ENCODE results near the gene SPTY2D1.
"Not testable (repeated sequence)": the region's sequence is repeated elsewhere in the genome, so short reads cannot be mapped to it uniquely, and the experiment has no call there.

SPTY2D1 gene, protein sequence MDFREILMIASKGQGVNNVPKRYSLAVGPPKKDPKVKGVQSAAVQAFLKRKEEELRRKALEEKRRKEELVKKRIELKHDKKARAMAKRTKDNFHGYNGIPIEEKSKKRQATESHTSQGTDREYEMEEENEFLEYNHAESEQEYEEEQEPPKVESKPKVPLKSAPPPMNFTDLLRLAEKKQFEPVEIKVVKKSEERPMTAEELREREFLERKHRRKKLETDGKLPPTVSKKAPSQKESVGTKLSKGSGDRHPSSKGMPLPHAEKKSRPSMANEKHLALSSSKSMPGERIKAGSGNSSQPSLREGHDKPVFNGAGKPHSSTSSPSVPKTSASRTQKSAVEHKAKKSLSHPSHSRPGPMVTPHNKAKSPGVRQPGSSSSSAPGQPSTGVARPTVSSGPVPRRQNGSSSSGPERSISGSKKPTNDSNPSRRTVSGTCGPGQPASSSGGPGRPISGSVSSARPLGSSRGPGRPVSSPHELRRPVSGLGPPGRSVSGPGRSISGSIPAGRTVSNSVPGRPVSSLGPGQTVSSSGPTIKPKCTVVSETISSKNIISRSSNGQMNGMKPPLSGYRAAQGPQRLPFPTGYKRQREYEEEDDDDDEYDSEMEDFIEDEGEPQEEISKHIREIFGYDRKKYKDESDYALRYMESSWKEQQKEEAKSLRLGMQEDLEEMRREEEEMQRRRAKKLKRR

DNA sequence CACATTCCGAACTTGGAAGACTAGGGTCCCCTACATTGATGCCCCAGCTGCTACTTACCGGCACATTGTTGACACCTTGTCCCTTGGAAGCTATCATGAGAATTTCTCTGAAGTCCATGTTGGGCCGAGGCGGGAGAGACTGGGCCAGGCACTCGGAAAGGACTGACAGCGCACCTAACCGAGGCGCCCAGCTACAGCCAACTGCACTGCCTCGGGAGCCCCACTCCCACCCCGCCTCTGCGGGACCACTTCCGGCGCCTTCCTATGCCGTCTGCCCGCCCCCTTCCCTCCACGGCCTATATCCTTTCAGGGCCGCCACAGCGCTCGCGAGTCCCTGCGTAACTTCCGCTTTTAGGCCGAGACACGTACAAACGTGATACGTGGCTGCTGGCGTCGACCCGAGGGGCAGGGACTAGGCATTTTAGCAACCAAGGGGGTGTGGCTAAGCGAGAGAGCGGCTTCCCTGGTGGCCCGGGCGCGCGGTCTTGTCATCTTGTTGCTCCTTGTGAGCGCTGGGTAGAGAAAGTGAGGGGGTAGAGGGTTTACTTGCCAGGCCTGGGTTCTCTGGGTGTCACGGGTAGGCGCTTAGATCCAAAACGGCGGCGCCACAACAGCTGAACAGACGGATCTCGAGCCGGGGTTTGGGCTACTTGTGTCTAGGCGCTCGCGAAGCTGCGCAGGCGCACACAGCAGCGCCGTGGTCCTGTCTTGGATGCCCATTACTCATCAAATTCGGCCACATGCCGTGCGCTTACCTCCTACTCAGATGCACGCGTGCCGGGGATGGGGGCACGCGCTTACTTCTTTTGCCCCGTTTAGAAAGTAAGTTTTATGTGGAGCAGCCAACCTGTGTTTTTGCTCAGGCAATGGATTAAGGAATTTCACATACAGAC is at the start of gene SPTY2D1:
SPTY2D1 (minus strand) TSS at position 203 of the 893 bp plus-strand sequence; CDS start at position 118, 85 bp downstream.
- no peaks in the 10 kb centered on the region for H3K36me3 ChIP-seq (ENCODE audit: insufficient read depth, low read length)
- peak within 1 kb of the TSS; percentile 92 for H3K9ac ChIP-seq (ENCODE audit: insufficient read length)
- H3K27ac ChIP-seq: peak within 1 kb of the TSS; percentile 90
- peak; percentile 99 for TF ChIP-seq POLR2AphosphoS5 (IDR thresholded peaks at IDR 0.05; ENCODE audit: borderline replicate concordance, low read depth, low read length)
- TF ChIP-seq EZH2 (IDR thresholded peaks at IDR 0.05): no peak
- DNase-seq (ENCODE audit: low read depth, low spot score): peak; percentile 94
- H3K9me3 ChIP-seq (ENCODE audit: low read depth, low read length): no peaks in the 10 kb centered on the region
- H3K4me3 ChIP-seq: peak within 1 kb of the TSS; percentile 99

DNA sequence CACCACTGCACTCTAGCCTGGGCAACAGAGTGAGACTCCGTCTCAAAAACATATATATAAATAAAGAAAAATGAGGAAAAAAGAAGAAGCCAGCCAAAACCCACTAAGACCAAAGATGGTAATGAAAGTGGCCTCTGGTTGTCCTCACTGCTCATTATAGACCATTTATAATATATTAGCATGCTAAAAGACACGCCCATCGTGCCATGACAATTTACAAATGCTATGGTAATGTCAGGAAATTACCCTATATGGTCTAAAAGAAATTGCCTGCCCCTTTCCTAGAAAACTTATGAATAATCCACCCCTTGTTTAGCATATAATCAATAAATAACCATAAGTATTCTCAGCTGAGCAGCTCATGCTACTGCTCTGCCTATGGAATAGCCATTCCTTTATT is 48.3 kb upstream of the SPTY2D1 start:
- Histone ChIP-seq H3K36me3 (ENCODE audit: insufficient read depth, low read length) (no peaks in the 10 kb centered on the region), H3K9me3 (ENCODE audit: low read depth, low read length) (no peaks in the 10 kb centered on the region), H3K4me3 (no peak overlapping the region), H3K9ac (ENCODE audit: insufficient read length) (no peak overlapping the region), H3K27ac (no peak overlapping the region)
- TF ChIP-seq FOXP2 (optimal IDR thresholded peaks at IDR 0.05; ENCODE audit: control extremely low read depth, extremely low read length, insufficient read depth): no peak
- no peak for TF ChIP-seq EZH2 (IDR thresholded peaks at IDR 0.05)
- TF ChIP-seq POLR2AphosphoS5 (IDR thresholded peaks at IDR 0.05; ENCODE audit: borderline replicate concordance, low read depth, low read length): no peak
- DNase-seq (ENCODE audit: low read depth, low spot score): no peak

DNA sequence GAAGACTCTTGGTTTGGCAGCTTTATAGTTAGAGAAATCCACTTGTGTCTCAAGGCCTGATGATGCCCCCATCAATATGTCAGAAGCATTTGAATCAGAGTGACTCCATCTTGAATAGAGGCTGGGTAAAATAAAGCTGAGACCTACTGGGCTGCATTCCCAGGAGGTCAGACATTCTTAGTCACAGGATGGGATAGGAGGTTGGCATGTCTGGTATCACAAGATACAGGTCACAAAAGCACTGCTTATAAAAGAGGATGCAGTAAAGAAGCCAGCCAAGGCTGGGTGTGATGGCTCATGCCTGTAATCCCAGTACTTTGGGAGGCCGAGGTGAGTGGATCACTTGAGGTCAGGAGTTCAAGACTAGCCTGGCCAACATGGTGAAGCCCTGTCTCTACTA is 47.8 kb upstream of the SPTY2D1 start:
- not testable (repeated sequence) for H3K27ac ChIP-seq; DNase-seq (ENCODE audit: low read depth, low spot score); H3K4me3 ChIP-seq; H3K9ac ChIP-seq (ENCODE audit: insufficient read length); H3K36me3 ChIP-seq (ENCODE audit: insufficient read depth, low read length); H3K9me3 ChIP-seq (ENCODE audit: low read depth, low read length)

DNA sequence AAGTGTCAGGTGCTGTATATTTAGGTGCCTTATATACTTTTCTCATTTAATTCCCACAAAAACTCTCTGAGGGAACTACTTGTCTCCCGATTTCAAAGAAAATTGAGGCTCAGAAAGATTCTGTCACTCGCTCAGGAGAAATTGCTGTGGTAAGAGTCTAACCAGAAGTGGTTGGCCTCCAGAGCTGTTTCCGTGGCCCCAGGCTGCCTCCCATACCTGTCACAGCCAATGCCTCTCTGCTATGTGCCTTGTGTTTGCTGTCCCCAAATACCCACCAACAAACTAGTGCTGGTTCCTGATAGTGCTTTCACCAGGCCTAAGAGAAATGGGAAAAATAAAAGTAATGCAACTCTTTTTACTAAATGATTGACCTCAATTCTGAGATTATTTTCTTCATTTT is 43.4 kb upstream of the SPTY2D1 start:
- H3K4me3 ChIP-seq: no peak overlapping the region
- H3K36me3 ChIP-seq (ENCODE audit: insufficient read depth, low read length): no peaks in the 10 kb centered on the region
- no peaks in the 10 kb centered on the region for H3K9me3 ChIP-seq (ENCODE audit: low read depth, low read length)
- no peak overlapping the region for H3K9ac ChIP-seq (ENCODE audit: insufficient read length)
- TF ChIP-seq POLR2AphosphoS5 (IDR thresholded peaks at IDR 0.05; ENCODE audit: borderline replicate concordance, low read depth, low read length) (no peak), EZH2 (IDR thresholded peaks at IDR 0.05) (no peak), FOXP2 (optimal IDR thresholded peaks at IDR 0.05; ENCODE audit: control extremely low read depth, extremely low read length, insufficient read depth) (no peak)
- H3K27ac ChIP-seq: no peak overlapping the region
- no peak for DNase-seq (ENCODE audit: low read depth, low spot score)

DNA sequence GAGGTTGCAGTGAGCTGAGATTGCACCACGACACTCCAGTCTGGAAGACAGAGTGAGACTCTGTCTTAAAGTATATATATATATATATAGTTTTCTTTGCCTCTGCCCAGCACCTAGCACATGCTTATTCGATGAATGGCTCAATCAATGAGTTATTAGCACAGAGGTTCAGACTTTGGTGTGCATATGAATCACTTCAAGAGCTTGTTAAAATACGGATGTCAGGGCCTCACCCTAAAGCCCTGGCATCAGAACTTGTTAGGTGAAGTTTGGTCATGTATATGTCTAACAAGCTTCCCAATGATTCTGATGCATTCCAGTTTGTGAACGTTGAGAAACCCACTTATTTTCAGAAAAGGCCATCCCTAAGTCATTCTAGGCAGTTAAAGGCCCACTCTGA is 42.7 kb upstream of the SPTY2D1 start:
- H3K9ac ChIP-seq (ENCODE audit: insufficient read length): no peak overlapping the region
- no peaks in the 10 kb centered on the region for H3K36me3 ChIP-seq (ENCODE audit: insufficient read depth, low read length)
- TF ChIP-seq FOXP2 (optimal IDR thresholded peaks at IDR 0.05; ENCODE audit: control extremely low read depth, extremely low read length, insufficient read depth) (no peak), EZH2 (IDR thresholded peaks at IDR 0.05) (no peak), POLR2AphosphoS5 (IDR thresholded peaks at IDR 0.05; ENCODE audit: borderline replicate concordance, low read depth, low read length) (no peak)
- no peak overlapping the region for H3K4me3 ChIP-seq
- no peak overlapping the region for H3K27ac ChIP-seq
- H3K9me3 ChIP-seq (ENCODE audit: low read depth, low read length): no peaks in the 10 kb centered on the region
- DNase-seq (ENCODE audit: low read depth, low spot score): no peak

DNA sequence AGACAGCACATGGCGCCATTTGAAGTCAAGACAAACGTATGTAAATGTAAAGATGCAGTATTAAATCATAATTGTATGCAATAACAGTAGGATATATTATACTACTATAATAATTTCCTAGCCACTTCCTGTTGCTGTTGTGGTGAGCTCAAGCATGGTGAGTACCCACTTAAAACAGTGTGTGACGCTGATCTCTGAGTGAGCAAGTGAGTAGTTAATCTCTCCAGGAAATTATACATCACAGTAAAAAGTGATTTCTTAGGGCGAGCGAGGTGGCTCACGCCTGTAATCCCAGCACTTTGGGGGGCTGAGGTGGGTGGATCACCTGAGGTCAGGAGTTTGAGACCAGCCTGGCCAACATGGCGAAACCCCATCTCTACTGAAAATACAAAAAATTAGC is 38.1 kb upstream of the SPTY2D1 start:
- H3K9ac ChIP-seq (ENCODE audit: insufficient read length); H3K4me3 ChIP-seq; H3K27ac ChIP-seq; H3K9me3 ChIP-seq (ENCODE audit: low read depth, low read length); H3K36me3 ChIP-seq (ENCODE audit: insufficient read depth, low read length): not testable (repeated sequence)
- peak; percentile 31; the same call in 1 of the 2 replicates for TF ChIP-seq POLR2AphosphoS5 (IDR thresholded peaks at IDR 0.05; ENCODE audit: borderline replicate concordance, low read depth, low read length)
- DNase-seq (ENCODE audit: low read depth, low spot score): peak; percentile 42

DNA sequence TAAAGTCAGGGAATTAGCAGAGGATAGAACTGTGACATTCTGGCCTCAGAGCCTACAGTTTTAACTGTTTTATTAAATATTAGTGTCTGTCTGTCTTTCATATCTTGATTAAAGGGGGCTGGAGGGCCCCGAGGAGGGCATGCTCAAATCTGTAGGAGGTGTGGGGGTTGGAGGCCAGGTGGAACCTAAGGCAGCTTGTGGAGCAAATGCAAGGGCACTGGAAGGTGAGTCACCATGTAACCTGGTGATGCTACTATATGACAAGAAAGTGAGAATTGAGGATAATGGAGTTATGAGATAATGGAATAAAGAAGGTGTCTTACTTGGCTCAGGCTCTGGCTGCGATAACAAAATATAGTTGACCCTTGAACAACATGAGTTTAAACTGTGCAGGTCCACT is 37.1 kb upstream of the SPTY2D1 start:
- TF ChIP-seq EZH2 (IDR thresholded peaks at IDR 0.05) (no peak), FOXP2 (optimal IDR thresholded peaks at IDR 0.05; ENCODE audit: control extremely low read depth, extremely low read length, insufficient read depth) (no peak), POLR2AphosphoS5 (IDR thresholded peaks at IDR 0.05; ENCODE audit: borderline replicate concordance, low read depth, low read length) (no peak)
- H3K9ac ChIP-seq (ENCODE audit: insufficient read length): no peak overlapping the region
- H3K36me3 ChIP-seq (ENCODE audit: insufficient read depth, low read length): no peaks in the 10 kb centered on the region
- H3K27ac ChIP-seq: no peak overlapping the region
- H3K9me3 ChIP-seq (ENCODE audit: low read depth, low read length): no peaks in the 10 kb centered on the region
- H3K4me3 ChIP-seq: no peak overlapping the region
- no peak for DNase-seq (ENCODE audit: low read depth, low spot score)

DNA sequence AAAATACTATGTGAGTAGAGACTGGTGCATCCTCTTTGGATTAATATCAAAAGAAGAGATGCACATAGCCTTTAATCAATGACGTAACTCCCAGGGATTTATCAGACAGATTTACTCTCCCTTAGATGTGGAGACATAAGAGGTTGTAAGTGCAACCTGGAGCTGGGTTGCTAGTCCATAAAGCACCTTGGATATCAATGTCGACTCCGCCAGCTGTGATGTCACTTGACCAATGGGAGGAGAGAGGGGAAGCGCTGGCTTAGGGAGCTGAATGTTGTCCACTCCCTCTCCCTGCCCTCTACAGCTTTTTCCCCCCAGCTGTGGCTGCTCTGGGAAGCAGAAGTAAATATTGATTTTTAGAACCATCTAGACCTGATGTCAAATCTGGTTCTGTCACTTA is 35.6 kb upstream of the SPTY2D1 start:
- TF ChIP-seq FOXP2 (optimal IDR thresholded peaks at IDR 0.05; ENCODE audit: control extremely low read depth, extremely low read length, insufficient read depth) (no peak), EZH2 (IDR thresholded peaks at IDR 0.05) (no peak), POLR2AphosphoS5 (IDR thresholded peaks at IDR 0.05; ENCODE audit: borderline replicate concordance, low read depth, low read length) (no peak)
- H3K36me3 ChIP-seq (ENCODE audit: insufficient read depth, low read length): no peaks in the 10 kb centered on the region
- H3K4me3 ChIP-seq: no peak overlapping the region
- DNase-seq (ENCODE audit: low read depth, low spot score): no peak
- no peak overlapping the region for H3K9ac ChIP-seq (ENCODE audit: insufficient read length)
- no peaks in the 10 kb centered on the region for H3K9me3 ChIP-seq (ENCODE audit: low read depth, low read length)
- H3K27ac ChIP-seq: no peak overlapping the region

Data from SK-N-MC (cell line).